ENCODE data around the gene TARBP1. TPM values are rescaled to one million over a fixed set of nuclear protein-coding genes. Genes with fewer than 3 reads are reported as not detected.

Gene TARBP1
- total RNA-seq, 4 donors from 2014 or later = 27.1 to 58.1 (median 31.3) TPM

DNA sequence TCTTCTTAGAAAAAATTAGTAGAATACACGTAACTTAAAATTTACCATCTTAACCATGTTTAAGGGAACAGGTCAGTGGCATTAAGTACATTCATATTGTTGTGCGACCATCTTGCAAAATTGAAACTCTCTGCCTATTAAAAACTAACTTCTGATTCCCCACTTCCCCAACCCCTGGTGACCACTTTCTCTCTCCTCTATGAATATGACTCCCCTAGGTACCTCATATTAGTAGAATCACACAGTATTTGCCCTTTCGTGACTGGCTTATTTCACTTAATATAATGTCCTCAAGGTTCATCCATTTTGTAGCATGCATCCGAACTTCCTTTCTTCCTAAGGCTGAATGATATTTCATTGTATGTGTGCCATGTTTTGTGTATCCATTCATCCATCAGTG is 15.1 kb upstream of the TARBP1 start:
- intact Hi-C loops (cut with DNase I) = loop anchor here (10.0 kb wide), 1 partner anchor 101 kb away; no protein-coding TSS in a partner anchor
- no peak for DNase-seq
- Histone ChIP-seq H3K4me1 (peaks cover 4 to 18% of the 10 kb centered on the region in 2 donors), H3K4me3 (replicated peaks in 1 of 3) (no peak overlapping the region), H3K36me3 (no peaks in the 10 kb centered on the region), H3K27me3 (no peaks in the 10 kb centered on the region), H3K27ac (no peak overlapping the region), H3K9me3 (no peaks in the 10 kb centered on the region)
- 92 to 96% methylated on average over 4 of the region's 4 CpGs for WGBS, 2 donors
- TF ChIP-seq, protein P1, sequence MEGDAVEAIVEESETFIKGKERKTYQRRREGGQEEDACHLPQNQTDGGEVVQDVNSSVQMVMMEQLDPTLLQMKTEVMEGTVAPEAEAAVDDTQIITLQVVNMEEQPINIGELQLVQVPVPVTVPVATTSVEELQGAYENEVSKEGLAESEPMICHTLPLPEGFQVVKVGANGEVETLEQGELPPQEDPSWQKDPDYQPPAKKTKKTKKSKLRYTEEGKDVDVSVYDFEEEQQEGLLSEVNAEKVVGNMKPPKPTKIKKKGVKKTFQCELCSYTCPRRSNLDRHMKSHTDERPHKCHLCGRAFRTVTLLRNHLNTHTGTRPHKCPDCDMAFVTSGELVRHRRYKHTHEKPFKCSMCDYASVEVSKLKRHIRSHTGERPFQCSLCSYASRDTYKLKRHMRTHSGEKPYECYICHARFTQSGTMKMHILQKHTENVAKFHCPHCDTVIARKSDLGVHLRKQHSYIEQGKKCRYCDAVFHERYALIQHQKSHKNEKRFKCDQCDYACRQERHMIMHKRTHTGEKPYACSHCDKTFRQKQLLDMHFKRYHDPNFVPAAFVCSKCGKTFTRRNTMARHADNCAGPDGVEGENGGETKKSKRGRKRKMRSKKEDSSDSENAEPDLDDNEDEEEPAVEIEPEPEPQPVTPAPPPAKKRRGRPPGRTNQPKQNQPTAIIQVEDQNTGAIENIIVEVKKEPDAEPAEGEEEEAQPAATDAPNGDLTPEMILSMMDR (IDR thresholded peaks at IDR 0.05) = no peak
- no peak for TF ChIP-seq POLR2A (IDR thresholded peaks at IDR 0.05)

DNA sequence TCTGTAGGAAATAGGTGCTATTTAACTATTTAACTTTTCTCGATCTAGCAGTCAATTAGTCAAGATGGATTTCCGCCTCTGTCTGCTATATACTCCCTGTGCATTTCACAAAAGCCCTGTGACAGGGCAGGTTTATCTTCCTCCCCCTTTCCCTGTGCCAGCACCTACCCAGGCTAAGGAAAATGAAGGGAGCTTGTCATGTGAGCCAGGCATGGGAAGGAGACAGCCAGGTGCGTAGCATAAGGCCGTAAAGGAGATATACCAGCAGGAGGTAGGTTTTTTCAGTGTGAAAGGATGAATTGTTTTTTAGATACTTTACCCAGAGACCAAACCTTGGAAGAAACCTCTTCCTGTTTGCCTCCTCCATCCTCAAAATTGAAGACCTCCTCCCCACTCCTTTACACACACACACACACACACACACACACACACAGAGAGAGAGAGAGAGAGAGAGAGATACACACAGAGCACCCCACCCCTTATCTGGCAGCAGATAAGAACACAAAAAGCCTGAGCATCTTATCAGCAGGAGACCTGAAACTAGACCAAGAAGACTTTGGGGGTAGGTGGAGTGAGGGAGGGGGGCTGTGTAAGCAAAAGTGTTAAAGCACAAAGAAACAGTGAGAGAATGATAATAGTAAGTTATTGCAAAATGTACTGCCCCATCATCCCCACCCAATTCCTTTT is 12.0 kb upstream of the TARBP1 start:
- Histone ChIP-seq H3K27me3 (no peaks in the 10 kb centered on the region), H3K4me3 (replicated peaks in 1 of 3) (no peak overlapping the region), H3K4me1 (peaks cover 4 to 15% of the 10 kb centered on the region in 2 donors), H3K9me3 (no peaks in the 10 kb centered on the region), H3K36me3 (no peaks in the 10 kb centered on the region), H3K27ac (no peak overlapping the region)
- no peak for TF ChIP-seq POLR2A (IDR thresholded peaks at IDR 0.05)
- TF ChIP-seq, protein P1 (IDR thresholded peaks at IDR 0.05) = no peak
- 78 to 93% methylated on average over 4 of the region's 4 CpGs for WGBS, 2 donors
- intact Hi-C loops (cut with DNase I) = loop anchor here (10.0 kb wide), 1 partner anchor 104 kb away; no protein-coding TSS in a partner anchor
- no peak for DNase-seq

DNA sequence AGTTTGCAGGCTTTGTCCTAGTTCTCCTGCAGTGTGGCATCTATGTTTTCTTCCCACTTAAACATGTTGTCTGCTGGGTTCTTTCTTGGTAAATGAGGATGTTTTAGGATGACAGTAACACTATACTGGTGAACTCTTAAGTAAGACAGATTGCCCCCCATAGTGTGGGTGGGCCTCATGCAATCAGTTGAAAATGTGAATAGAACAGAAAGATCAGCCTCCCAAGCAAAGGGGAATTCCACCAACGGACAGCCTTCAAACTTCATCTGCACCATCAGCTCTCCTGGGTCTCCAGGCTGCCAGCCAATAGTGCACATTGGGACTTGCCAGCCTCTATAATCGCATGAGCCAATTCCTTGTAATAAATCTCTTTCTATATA is 10.7 kb upstream of the TARBP1 start:
- H3K4me3 ChIP-seq (replicated peaks in 1 of 3) = no peak overlapping the region
- 83 to 86% methylated on average over 2 of the region's 2 CpGs for WGBS, 2 donors
- H3K36me3 ChIP-seq = no peaks in the 10 kb centered on the region
- peaks cover 4 to 6% of the 10 kb centered on the region in 2 donors for H3K4me1 ChIP-seq
- intact Hi-C loops (cut with DNase I) = loop anchor here (5.0 to 10.0 kb wide), 2 partner anchors 105 to 603 kb away; no protein-coding TSS in a partner anchor
- TF ChIP-seq, protein P1 (IDR thresholded peaks at IDR 0.05) = no peak
- TF ChIP-seq POLR2A (IDR thresholded peaks at IDR 0.05) = no peak
- H3K27ac ChIP-seq = no peak overlapping the region
- no peaks in the 10 kb centered on the region for H3K9me3 ChIP-seq
- no peaks in the 10 kb centered on the region for H3K27me3 ChIP-seq
- DNase-seq = no peak

DNA sequence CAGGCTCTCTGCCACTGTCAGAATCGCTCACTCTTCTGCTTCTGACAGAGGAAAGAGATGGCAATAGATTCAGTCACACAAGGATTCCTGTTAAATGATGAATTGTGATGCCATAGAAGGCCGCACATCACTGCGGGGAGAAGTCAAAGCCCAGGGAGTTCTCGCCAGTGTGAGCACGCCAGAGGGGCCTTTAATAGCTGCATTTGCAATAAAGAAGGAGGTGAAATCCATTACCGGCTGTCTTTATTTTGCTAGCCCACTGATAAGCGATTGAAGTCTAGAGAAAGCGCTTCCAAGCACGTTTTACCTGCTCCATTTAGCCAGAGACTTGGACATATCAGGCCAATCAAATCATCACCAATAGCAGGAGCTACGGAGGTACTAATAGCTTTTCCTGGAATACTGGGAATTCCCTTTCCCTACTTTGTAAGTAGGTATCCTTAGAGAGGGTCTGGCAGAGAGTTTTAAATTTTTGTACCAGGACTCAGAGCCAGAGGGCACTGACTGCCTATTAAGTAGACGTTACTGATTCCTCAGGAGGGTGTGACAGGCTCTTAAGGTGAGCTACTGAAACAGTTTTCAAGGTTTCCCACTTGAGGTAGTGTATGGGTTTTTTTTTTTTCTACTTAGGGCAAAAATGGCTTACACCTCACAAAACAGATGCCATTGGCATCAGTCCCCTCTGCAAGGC is 10.2 kb upstream of the TARBP1 start:
- H3K36me3 ChIP-seq = no peaks in the 10 kb centered on the region
- DNase-seq = no peak
- TF ChIP-seq, protein P1 (IDR thresholded peaks at IDR 0.05) = peak in 2 of 6 experiments; percentile 28 to 29
- no peak for TF ChIP-seq POLR2A (IDR thresholded peaks at IDR 0.05)
- H3K4me3 ChIP-seq (replicated peaks in 1 of 3) = no peak overlapping the region
- intact Hi-C loops (cut with DNase I) = loop anchor here (5.0 kb wide), 1 partner anchor 603 kb away; no protein-coding TSS in a partner anchor
- no peak overlapping the region for H3K27ac ChIP-seq
- 84 to 87% methylated on average over 11 of the region's 11 CpGs for WGBS, 2 donors
- peaks cover 4 to 6% of the 10 kb centered on the region in 2 donors for H3K4me1 ChIP-seq
- H3K27me3 ChIP-seq = no peaks in the 10 kb centered on the region
- H3K9me3 ChIP-seq = no peaks in the 10 kb centered on the region

All from thyroid gland (tissue), 4 donors.